Right renal cortex interstitium (tissue), 3 donors: Measurements from ENCODE around the gene RNASEH1. TPM values are rescaled to one million over a fixed set of nuclear protein-coding genes. Genes with fewer than 3 reads are reported as not detected.

Experiments used
- DNase-seq, 3 donors: peaks; one replicate each; pipeline ENCODE4 v3.0.0-alpha.2; 2013; ENCODE audit warnings: low read depth in 3 of 3, low spot score in 2 of 3
- polyA plus RNA-seq, 3 donors: library from polyadenylated mRNA; unstranded; fragments of 120-200 nt; gene quantifications; one replicate each; pipeline ENCODE4 v1.2.1, GENCODE V29; 2013; ENCODE audit not compliant: insufficient read length in 3 of 3

RNASEH1 gene
- polyA plus RNA-seq, 3 donors: 17.2 to 17.8 (median 17.5) TPM

GRCh38 chr2:3563521-3563976 is 5.4 kb upstream of the RNASEH1 start:
- DNase-seq: no peak

- no peak for DNase-seq
These were observed 411 bp downstream of the RNASEH1 start for GRCh38 chr2:3557639-3558204.

GRCh38 chr2:3553946-3554345 is 4.2 kb downstream of the RNASEH1 start:
- no peak for DNase-seq

GRCh38 chr2:3547915-3548314 is 10.2 kb downstream of the RNASEH1 start:
- DNase-seq: no peak

DNA sequence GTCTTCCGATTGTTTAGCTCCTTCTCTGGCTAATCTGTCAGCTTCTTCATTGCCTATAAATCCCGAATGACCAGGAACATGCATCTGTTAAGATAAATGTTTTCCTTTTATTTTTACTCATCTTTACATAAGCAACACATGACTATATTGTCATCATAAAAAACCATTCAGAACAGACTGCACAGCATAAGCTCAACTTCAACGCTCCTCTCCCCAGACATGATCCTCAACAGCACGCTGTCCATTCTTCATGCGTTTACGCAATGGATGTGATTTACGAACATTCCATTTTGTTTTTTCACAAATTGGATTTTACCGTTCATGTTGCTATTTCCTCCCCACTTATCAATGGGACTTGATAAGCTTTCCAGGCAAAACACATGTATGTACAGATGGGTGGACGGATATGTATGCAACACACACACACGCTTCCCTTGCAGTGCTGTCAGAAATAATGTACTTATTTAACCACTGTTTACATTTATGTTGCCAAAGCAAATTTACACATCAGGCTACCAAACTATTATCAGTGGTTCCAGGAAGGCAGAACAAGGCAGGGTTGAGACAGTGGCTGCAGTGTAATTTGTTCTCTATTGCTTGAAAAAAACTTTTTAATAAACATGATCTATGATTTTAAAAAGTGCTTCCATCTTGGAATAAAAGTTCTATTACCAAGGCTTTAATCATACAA is 12.2 kb downstream of the RNASEH1 start:
- DNase-seq: no peak

GRCh38 chr2:3543023-3543683 is 15.0 kb downstream of the RNASEH1 start:
- DNase-seq: no peak

- no peak for DNase-seq
These were observed 16.0 kb downstream of the RNASEH1 start for GRCh38 chr2:3542107-3542506.

DNA sequence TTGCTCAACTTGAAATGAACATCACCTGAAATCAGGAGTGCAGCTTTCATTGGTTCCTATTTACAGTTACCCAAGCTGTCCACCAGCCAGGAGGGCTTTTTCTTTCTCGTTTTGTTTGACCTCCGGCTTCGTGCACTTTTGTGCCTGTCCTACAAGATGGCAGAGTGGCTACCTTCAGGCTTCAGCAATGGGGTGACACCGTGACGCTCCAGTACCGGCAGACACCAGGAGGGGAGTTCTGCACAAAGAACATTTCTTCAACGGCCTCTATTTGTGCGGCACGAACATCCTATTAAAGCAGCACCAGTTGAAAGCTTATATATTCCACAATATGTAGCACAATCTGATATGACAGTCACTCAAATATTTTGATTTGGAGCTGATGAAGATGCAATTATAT is 18.3 kb downstream of the RNASEH1 start:
- no peak for DNase-seq

- DNase-seq: no peak
These were observed 21.2 kb downstream of the RNASEH1 start for GRCh38 chr2:3536682-3537632.

GRCh38 chr2:3535794-3536681 is 22.1 kb downstream of the RNASEH1 start:
- DNase-seq: peak; percentile 65 to 75 (median 68)

DNA sequence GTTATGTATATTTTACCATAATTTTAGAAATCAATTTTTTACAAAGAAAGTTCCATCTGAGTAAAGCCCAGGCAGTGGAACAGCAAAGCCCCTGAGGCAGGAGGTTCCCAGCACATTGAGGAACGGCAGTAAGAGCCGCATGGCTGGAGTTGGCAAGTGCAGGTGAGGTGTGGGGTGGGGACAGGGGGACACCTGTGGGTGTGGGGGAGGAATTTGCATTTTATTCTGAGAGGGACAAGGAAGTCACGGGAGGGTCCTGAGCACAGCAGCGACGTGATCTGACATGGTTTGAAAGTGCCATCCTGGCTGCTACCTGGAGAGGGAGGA is 22.7 kb downstream of the RNASEH1 start:
- DNase-seq: no peak

DNA sequence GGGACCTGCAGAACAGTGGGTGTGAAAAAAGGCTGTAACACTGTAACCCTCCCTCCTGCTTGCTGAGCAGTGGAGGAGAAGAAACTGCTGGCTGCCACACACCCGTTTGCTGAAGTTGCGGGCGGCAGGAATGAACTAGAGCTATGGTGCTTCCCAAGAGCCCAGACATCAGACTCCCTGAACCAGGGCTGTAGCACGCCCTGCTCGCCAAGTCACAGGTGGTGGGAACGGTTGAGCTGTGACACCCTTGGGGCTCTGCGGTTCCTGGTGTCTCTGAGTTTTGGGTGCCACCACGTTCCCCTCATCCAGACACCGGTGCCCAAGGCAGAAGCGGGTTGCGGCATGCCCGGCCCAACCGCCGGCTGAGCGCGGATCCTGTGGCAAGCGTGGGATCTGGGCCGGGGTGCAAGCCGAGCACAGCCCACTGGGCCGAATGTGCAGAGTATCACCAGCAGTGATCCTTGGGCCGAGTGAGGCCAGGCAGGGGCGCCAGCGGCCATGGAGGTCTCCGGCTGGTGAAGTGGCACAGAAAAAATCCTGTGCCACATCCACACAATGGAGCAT is 23.8 kb downstream of the RNASEH1 start:
- DNase-seq: no peak

DNA sequence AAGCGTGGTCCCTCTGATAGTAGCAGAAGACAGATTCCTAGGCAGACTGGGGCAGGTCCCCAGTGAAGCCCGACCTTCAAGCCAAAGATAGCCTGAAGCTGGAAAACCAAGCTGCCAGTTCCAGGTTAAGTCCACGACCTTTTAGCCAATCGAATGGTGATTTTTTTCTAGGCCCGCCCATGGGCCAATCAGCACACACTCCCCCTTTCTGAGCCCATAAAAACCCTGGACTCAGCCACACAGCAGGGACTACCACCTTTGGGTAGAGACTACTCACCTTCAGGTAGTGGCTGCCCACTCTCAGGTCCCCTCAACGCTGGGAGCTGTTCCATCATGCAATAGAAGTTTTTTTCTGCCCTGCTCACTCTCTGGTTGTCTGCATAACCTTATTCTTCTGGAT is 24.3 kb downstream of the RNASEH1 start:
- DNase-seq: no peak

GRCh38 chr2:3532941-3533340 is 25.2 kb downstream of the RNASEH1 start:
- no peak for DNase-seq

- no peak for DNase-seq
These were observed 28.7 kb downstream of the RNASEH1 start for GRCh38 chr2:3529316-3530025.

DNA sequence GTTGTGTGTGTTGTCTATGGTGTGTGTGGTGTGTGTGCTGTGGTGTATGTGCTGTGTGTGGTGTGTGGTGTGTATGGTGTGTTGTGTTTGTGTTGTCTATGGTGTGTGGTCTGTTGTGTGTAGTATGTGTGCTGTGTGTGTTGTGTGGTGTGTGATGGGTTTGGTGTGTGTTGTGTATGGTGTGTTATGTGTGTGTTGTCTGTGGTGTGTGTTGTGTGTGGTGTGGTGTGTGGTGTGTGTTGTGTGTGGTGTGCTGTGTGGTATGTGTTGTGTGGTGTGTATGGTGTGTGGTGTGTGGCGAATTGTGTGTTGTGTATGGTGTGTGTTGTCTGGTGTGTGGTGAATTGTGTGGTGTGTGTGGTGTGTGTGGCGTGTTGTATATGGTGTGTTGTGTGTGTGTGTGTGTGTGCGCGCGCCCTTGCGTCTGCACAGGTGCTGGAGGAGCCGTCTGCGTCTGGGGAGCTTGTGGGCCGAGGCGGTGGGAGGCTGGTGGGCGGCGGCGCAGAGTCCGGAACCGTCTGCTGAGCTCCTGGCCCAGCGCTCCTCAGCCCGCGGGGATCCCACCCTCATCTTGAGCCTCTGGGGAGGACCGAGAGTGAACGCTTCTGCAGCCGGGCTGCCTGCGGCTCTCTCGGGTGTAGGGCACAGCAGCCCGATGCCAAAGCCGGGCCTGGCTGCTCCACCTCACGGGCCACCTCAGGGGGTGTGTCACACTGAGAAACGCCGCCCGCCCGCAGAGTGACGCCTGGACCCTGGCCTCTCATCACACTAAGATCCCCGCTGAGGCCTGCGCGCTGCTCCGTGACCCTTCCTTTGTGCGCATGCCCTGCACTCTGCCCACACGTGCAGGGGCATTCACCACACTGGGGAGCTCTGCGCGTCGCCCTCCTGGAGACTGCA is 30.0 kb downstream of the RNASEH1 start:
- DNase-seq: no peak

- no peak for DNase-seq
These were observed 31.3 kb downstream of the RNASEH1 start for GRCh38 chr2:3526871-3527270.

GRCh38 chr2:3523551-3524041 is 34.5 kb downstream of the RNASEH1 start:
- DNase-seq: no peak
